ENCODE results near the gene ALCAM. TPM values are rescaled to one million over a fixed set of nuclear protein-coding genes. Genes with fewer than 3 reads are reported as not detected.

The ALCAM gene
- total and polyA plus RNA-seq, 2 donors (not counting 3 experiments of a cell fraction or from before 2014, with no cell fraction given): 46.3 to 118 TPM

- H3K79me2 ChIP-seq (ENCODE audit: control insufficient read depth, insufficient read depth, low read length): no peaks in the 10 kb centered on the region
- H3K27ac ChIP-seq (ENCODE audit: insufficient read depth, low read depth, low read length): peak overlapping the region; percentile 92
- dilution Hi-C loops (cut with MboI; ENCODE audit: extremely low pct_ligation_motif_present, low sequenced_read_pairs) (no loop called here), intact Hi-C loops (cut with micrococcal nuclease) (no loop called here)
- no peaks in the 10 kb centered on the region for H3K9me1 ChIP-seq (replicated peaks; ENCODE audit: control insufficient read depth, extremely low read depth, insufficient read depth, low read length)
- no peaks in the 10 kb centered on the region for H3K27me3 ChIP-seq (ENCODE audit: control insufficient read depth in 2 of 2, insufficient read depth in 2 of 2, low read length in 2 of 2)
- H3K36me3 ChIP-seq (ENCODE audit: control insufficient read depth in 2 of 2, extremely low read depth in 1 of 2, insufficient read depth in 2 of 2, low read length in 2 of 2): no peaks in the 10 kb centered on the region
- TF ChIP-seq FOS (IDR thresholded peaks at IDR 0.05; ENCODE audit: borderline replicate concordance, insufficient read depth, low read length): peak; percentile 71
- peak; percentile 70 for TF ChIP-seq JUN (IDR thresholded peaks at IDR 0.05; ENCODE audit: borderline replicate concordance, insufficient read depth, insufficient read length, low read depth)
- TF ChIP-seq POLR2A (IDR thresholded peaks at IDR 0.05; ENCODE audit: low read depth, low read length): no peak
- H3K9ac ChIP-seq (replicated peaks; ENCODE audit: extremely low read depth, insufficient read depth, low read length): peak overlapping the region; percentile 64
- no TSS peak for BruUV-seq (replicated peaks)
- no peaks in the 10 kb centered on the region for H3K9me3 ChIP-seq (replicated peaks; ENCODE audit: control insufficient read depth, insufficient read depth, low read length)
- peak overlapping the region; percentile 53 for H3K4me2 ChIP-seq (ENCODE audit: insufficient read depth, low read length)
- peaks cover 69% of the 10 kb centered on the region for H3K4me1 ChIP-seq (ENCODE audit: control insufficient read depth, extremely low read depth, insufficient read depth, low read length)
- FAIRE-seq: peak; percentile 62
- no peak overlapping the region for H3K4me3 ChIP-seq (replicated peaks in 1 of 3; ENCODE audit: insufficient read depth in 1 of 3, low read depth in 1 of 3, low read length in 3 of 3)
- peak; percentile 69 for DNase-seq (ENCODE audit: low read depth, low spot score)
- peak overlapping the region; percentile 59 for H2AFZ ChIP-seq (ENCODE audit: low read depth, low read length)
- POLR2A ChIA-PET: interaction anchor here (0.6 to 0.8 kb wide), 2 partner anchors 9 to 11 kb away, joined by 3 read pairs; no protein-coding TSS in a partner anchor
- CTCF ChIA-PET: interaction anchor here (0.9 to 1.6 kb wide), 5 partner anchors 11 to 762 kb away, joined by 3 to 7 read pairs (median 4); no protein-coding TSS in a partner anchor
- no peaks in the 10 kb centered on the region for H4K20me1 ChIP-seq (replicated peaks; ENCODE audit: control insufficient read depth, extremely low read depth, insufficient read depth, low read length)
These were observed 7.5 kb upstream of the ALCAM start for GRCh38 chr3:105359098-105359762.

GRCh38 chr3:105360003-105360402, 6.7 kb upstream of the ALCAM start:
- CTCF ChIA-PET: interaction anchor here (1.6 kb wide), 1 partner anchor 756 kb away, joined by 4 read pairs; no protein-coding TSS in a partner anchor
- intact Hi-C loops (cut with micrococcal nuclease): loop anchor here (10.0 kb wide), 1 partner anchor 505 kb away; the partner anchor contains the start of gene CBLB
- no peak for FAIRE-seq

More at GRCh38 chr3:105360003-105360402, 6.7 kb upstream of the ALCAM start:
- dilution Hi-C loops (cut with MboI; ENCODE audit: extremely low pct_ligation_motif_present, low sequenced_read_pairs): no loop called here
- Histone ChIP-seq H3K9ac (replicated peaks; ENCODE audit: extremely low read depth, insufficient read depth, low read length) (no peak overlapping the region), H3K9me1 (replicated peaks; ENCODE audit: control insufficient read depth, extremely low read depth, insufficient read depth, low read length) (no peaks in the 10 kb centered on the region), H3K4me1 (ENCODE audit: control insufficient read depth, extremely low read depth, insufficient read depth, low read length) (peaks cover 71% of the 10 kb centered on the region), H3K4me2 (ENCODE audit: insufficient read depth, low read length) (no peak overlapping the region), H4K20me1 (replicated peaks; ENCODE audit: control insufficient read depth, extremely low read depth, insufficient read depth, low read length) (no peaks in the 10 kb centered on the region), H3K36me3 (ENCODE audit: control insufficient read depth in 2 of 2, extremely low read depth in 1 of 2, insufficient read depth in 2 of 2, low read length in 2 of 2) (no peaks in the 10 kb centered on the region), H3K79me2 (ENCODE audit: control insufficient read depth, insufficient read depth, low read length) (no peaks in the 10 kb centered on the region), H3K9me3 (replicated peaks; ENCODE audit: control insufficient read depth, insufficient read depth, low read length) (no peaks in the 10 kb centered on the region), H3K27me3 (ENCODE audit: control insufficient read depth in 2 of 2, insufficient read depth in 2 of 2, low read length in 2 of 2) (no peaks in the 10 kb centered on the region), H3K27ac (ENCODE audit: insufficient read depth, low read depth, low read length) (peak overlapping the region; percentile 92), H3K4me3 (replicated peaks in 1 of 3; ENCODE audit: insufficient read depth in 1 of 3, low read depth in 1 of 3, low read length in 3 of 3) (no peak overlapping the region), H2AFZ (ENCODE audit: low read depth, low read length) (no peak overlapping the region)
- POLR2A ChIA-PET: no interaction called here
- TF ChIP-seq GATA2 (IDR thresholded peaks at IDR 0.05; ENCODE audit: insufficient read depth, insufficient read length, low read depth, low read length) (no peak), POLR2AphosphoS5 (IDR thresholded peaks at IDR 0.05; ENCODE audit: insufficient read depth, low read depth, low read length) (no peak), MYC (IDR thresholded peaks at IDR 0.05; ENCODE audit: low read depth, low read length) (no peak), FOS (IDR thresholded peaks at IDR 0.05; ENCODE audit: borderline replicate concordance, insufficient read depth, low read length) (no peak), MAX (IDR thresholded peaks at IDR 0.05; ENCODE audit: insufficient read depth, insufficient read length) (no peak), JUN (IDR thresholded peaks at IDR 0.05; ENCODE audit: borderline replicate concordance, insufficient read depth, insufficient read length, low read depth) (no peak), EZH2 (IDR thresholded peaks at IDR 0.05; ENCODE audit: borderline replicate concordance, low read depth, low read length, severe bottlenecking) (no peak), POLR2A (IDR thresholded peaks at IDR 0.05; ENCODE audit: low read depth, low read length) (no peak)
- TF ChIP-seq, protein P1, sequence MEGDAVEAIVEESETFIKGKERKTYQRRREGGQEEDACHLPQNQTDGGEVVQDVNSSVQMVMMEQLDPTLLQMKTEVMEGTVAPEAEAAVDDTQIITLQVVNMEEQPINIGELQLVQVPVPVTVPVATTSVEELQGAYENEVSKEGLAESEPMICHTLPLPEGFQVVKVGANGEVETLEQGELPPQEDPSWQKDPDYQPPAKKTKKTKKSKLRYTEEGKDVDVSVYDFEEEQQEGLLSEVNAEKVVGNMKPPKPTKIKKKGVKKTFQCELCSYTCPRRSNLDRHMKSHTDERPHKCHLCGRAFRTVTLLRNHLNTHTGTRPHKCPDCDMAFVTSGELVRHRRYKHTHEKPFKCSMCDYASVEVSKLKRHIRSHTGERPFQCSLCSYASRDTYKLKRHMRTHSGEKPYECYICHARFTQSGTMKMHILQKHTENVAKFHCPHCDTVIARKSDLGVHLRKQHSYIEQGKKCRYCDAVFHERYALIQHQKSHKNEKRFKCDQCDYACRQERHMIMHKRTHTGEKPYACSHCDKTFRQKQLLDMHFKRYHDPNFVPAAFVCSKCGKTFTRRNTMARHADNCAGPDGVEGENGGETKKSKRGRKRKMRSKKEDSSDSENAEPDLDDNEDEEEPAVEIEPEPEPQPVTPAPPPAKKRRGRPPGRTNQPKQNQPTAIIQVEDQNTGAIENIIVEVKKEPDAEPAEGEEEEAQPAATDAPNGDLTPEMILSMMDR (IDR thresholded peaks at IDR 0.05; ENCODE audit: extremely low read depth in 1 of 2, insufficient read depth in 1 of 2, low read depth in 1 of 2, low read length in 2 of 2): no peak
- no TSS peak for BruUV-seq (replicated peaks)
- no peak for DNase-seq (ENCODE audit: low read depth, low spot score)
